Nephron progenitor cell (in vitro differentiated cells): Measurements from ENCODE around the gene HRC.
"Not testable (repeated sequence)": the region's sequence is repeated elsewhere in the genome, so short reads cannot be mapped to it uniquely, and the experiment has no call there.

Source experiments
- DNase-seq: peaks from one replicate; pipeline ENCODE4 v3.0.0; 2021
- H3K27ac Mint-ChIP-seq: 2 replicates; pipeline ENCODE4 v1.8.0; 2021; ENCODE audit warnings: mild to moderate bottlenecking, moderate library complexity, mixed read lengths
- H3K27me3 Mint-ChIP-seq: 2 replicates; pipeline ENCODE4 v1.8.0; 2021; ENCODE audit warnings: mild to moderate bottlenecking, low read depth, mixed read lengths; ENCODE audit not compliant: poor library complexity
- H3K36me3 Mint-ChIP-seq: 2 replicates; pipeline ENCODE4 v1.8.0; 2021; ENCODE audit warnings: low read depth, mixed read lengths
- H3K4me1 Mint-ChIP-seq: 2 replicates; pipeline ENCODE4 v1.8.0; 2021; ENCODE audit warnings: mixed read lengths
- H3K4me3 Mint-ChIP-seq: 2 replicates; pipeline ENCODE4 v1.8.0; 2021; ENCODE audit warnings: mild to moderate bottlenecking, moderate library complexity, mixed read lengths
- H3K9me3 Mint-ChIP-seq: 2 replicates; pipeline ENCODE4 v1.8.0; 2021; ENCODE audit warnings: mild to moderate bottlenecking, moderate library complexity, mixed read lengths
- CTCF ChIP-seq: fragments of 200-600 bp; sonication (generic); IDR thresholded peaks from 2 replicates; pipeline ENCODE4 v1.5.0; 2021; ENCODE audit warnings: antibody characterized with exemption

HRC gene

GRCh38 chr19:49150106-49150943, 4.9 kb downstream of the HRC start:
- Mint-ChIP-seq H3K36me3 (peaks cover 12% of the 10 kb centered on the region), H3K4me1 (peaks cover 76% of the 10 kb centered on the region), H3K9me3 (peaks cover 20% of the 10 kb centered on the region), H3K27ac (peak overlapping the region; percentile 96), H3K27me3 (peaks cover 31% of the 10 kb centered on the region), H3K4me3 (peak overlapping the region; percentile 89)
- peak; percentile 93 for DNase-seq
- TF ChIP-seq CTCF, result no peak

GRCh38 chr19:49149652-49150105, 5.5 kb downstream of the HRC start:
- Mint-ChIP-seq H3K36me3 (peaks cover 9% of the 10 kb centered on the region), H3K4me3 (peak overlapping the region; percentile 89), H3K27ac (peak overlapping the region; percentile 96), H3K4me1 (peaks cover 72% of the 10 kb centered on the region), H3K9me3 (peaks cover 17% of the 10 kb centered on the region), H3K27me3 (peaks cover 26% of the 10 kb centered on the region)
- peak; percentile 74 for DNase-seq
- no peak for TF ChIP-seq CTCF

- no peak for TF ChIP-seq CTCF
- Mint-ChIP-seq H3K4me3 (peak overlapping the region; percentile 89), H3K27me3 (peaks cover 26% of the 10 kb centered on the region)
These were observed 6.2 kb downstream of the HRC start for GRCh38 chr19:49148784-49149651.

GRCh38 chr19:49148044-49148682, 7.0 kb downstream of the HRC start:
- H3K36me3 Mint-ChIP-seq, result no peaks in the 10 kb centered on the region
- peaks cover 20% of the 10 kb centered on the region for H3K27me3 Mint-ChIP-seq
- peaks cover 4% of the 10 kb centered on the region for H3K9me3 Mint-ChIP-seq
- TF ChIP-seq CTCF, result no peak
- H3K4me3 Mint-ChIP-seq, result peak overlapping the region; percentile 89
- peaks cover 59% of the 10 kb centered on the region for H3K4me1 Mint-ChIP-seq
- H3K27ac Mint-ChIP-seq, result peak overlapping the region; percentile 85
- no peak for DNase-seq

More at GRCh38 chr19:49148784-49149651, 6.2 kb downstream of the HRC start:
- Mint-ChIP-seq H3K4me1 (peaks cover 66% of the 10 kb centered on the region), H3K9me3 (peaks cover 10% of the 10 kb centered on the region), H3K36me3 (peaks cover 2% of the 10 kb centered on the region), H3K27ac (peak overlapping the region; percentile 96)
- peak; percentile 100 for DNase-seq

GRCh38 chr19:49146408-49146770, 8.8 kb downstream of the HRC start:
- not testable (repeated sequence) for H3K27me3 Mint-ChIP-seq, H3K36me3 Mint-ChIP-seq, DNase-seq, H3K9me3 Mint-ChIP-seq, H3K27ac Mint-ChIP-seq
- H3K4me3 Mint-ChIP-seq, result peak overlapping the region; percentile 81
- H3K4me1 Mint-ChIP-seq, result peaks cover 61% of the 10 kb centered on the region
